HG03432 (cell line): ENCODE data around the gene ELFN1.

Experiments
- ATAC-seq: cut with Tn5 transposase; IDR thresholded peaks from one replicate; pipeline ENCODE4 v1.9.1; 2021; ENCODE audit warnings: mild to moderate bottlenecking, moderate library complexity; ENCODE audit not compliant: unreplicated experiment

ELFN1 gene

GRCh38 chr7:1669954-1670893 lies at the start of gene ELFN1:
Gene ELFN1, plus strand, starts transcription at chr7:1670277. Its CDS starts 74,320 bp downstream, at chr7:1744597.
- ATAC-seq: no peak

DNA sequence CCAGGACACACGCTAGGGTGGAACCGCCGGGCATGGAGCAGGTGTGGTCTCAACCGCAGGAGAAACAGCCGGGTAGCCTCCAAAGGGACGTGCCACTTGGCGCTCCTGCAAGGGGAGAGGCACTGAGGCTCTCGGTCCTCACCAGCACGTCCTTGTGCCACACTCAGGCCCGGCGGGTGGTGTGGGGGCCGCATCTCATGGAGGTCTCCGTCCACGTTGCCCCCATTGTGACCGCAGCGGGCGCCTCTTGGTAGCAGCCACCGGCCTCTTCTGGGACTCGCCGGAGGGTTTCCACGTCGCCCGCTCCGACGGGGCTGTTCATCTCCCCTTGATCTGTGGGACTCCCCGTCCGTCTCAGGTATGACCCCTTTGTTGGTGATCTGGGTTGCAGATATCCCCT lies 49.2 kb upstream of the ELFN1 start:
- no peak for ATAC-seq

- no peak for ATAC-seq
Measured at GRCh38 chr7:1621718-1622117, 48.4 kb upstream of the ELFN1 start.

DNA sequence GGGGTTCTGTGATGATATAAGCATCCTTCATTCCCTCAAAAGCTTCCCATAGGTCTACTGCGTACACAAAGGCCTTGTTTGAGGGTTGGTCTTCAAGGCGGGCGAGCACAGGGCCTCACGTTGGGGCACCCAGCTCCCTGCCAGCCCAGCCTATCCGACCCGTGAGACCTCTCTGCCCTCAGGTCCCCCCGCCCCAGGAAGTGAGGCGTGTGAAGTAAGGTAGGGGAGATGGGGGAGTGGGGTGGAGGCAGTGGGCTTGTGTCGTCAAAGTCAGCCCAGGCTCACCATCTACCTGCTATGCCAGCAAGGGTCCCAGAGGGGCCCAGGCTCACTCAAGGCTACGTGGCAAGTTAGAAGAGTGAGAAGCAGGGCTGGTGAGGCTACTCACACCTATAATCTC lies 47.6 kb upstream of the ELFN1 start:
- ATAC-seq: no peak

DNA sequence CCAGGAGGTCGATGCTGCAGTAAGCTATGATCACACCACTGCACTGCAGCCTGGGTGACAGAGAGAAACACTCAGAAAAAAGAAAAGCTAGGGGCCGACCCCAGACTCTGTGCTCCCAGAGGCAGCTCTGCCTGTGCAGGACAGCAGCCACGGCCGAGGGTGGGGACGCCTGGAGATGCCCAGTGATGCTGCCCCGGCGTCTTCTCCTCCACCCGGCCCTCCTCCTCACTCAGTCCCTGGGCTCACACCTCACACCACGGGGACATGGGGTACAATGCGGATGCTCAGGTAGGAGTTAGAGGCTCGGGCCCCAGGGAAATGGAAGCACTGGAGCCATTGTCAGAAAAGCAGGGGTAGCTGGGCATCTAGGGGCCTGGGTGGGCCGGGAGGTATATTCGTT lies 46.3 kb upstream of the ELFN1 start:
- ATAC-seq: no peak

GRCh38 chr7:1624999-1625927 lies 44.8 kb upstream of the ELFN1 start:
- no peak for ATAC-seq

DNA sequence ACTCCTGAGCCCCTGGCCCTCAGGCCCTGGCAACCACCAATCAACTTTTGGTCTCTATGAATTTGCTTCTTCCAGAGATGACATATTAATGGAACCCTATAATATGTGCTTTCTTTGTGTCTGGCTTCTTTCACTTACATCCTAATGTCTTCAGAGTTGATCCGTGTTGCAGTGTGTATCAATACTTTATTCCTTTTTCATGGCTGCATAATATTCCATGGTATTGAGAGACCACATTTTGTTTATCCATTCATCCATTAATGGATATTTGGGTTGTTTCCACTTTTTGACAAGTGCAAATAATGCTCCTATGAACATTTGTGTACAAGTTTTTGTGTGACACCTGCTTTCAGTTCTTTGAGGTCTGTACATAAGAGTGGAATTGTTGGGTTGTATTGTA lies 43.3 kb upstream of the ELFN1 start:
- no peak for ATAC-seq

DNA sequence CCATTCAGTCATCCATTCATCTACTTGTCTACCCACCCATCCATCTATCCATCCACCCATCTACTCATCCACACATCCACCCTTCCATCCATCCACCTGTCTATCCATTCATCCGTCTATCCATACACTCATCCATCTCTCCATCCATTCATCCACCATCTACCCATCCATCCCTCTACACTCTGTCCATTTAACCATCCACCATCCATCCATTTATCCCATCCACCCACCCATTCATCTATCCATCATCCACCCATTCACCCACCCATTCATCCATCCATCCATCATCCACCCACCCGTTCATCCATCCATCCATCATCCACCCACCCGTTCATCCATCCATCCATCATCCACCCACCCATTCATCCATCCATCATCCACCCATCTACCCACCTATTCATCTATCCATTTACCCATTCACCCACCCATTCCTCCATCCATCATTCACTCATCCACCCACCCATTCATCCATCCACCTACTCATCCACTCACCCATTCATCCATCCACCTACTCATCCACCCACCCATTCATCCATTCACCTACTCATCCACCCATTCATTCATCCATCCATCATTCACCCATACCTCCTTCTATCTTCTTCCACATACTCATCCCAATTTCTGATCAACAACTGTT lies 39.3 kb upstream of the ELFN1 start:
- no peak for ATAC-seq

DNA sequence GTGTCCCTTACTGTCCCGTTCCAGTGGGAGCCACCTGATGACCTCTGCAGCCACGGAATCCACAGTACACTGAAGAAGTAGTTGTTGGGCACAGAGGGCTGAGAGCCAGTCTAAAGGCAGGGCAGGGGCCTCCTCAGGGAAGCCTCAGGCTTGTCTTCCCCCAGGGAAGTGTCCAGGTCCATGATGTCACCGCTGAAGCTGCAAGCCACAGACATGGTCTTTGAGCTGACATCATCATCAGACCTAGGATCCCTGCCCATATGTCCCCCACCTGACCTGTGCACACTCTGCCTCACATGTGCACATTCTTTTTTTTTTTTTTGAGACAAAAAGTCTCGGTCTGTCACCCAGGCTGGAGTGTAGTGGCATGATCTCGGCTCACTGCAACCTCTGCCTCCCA lies 38.4 kb upstream of the ELFN1 start:
- ATAC-seq: no peak

- ATAC-seq: no peak
Measured at GRCh38 chr7:1632506-1632905, 37.6 kb upstream of the ELFN1 start.

DNA sequence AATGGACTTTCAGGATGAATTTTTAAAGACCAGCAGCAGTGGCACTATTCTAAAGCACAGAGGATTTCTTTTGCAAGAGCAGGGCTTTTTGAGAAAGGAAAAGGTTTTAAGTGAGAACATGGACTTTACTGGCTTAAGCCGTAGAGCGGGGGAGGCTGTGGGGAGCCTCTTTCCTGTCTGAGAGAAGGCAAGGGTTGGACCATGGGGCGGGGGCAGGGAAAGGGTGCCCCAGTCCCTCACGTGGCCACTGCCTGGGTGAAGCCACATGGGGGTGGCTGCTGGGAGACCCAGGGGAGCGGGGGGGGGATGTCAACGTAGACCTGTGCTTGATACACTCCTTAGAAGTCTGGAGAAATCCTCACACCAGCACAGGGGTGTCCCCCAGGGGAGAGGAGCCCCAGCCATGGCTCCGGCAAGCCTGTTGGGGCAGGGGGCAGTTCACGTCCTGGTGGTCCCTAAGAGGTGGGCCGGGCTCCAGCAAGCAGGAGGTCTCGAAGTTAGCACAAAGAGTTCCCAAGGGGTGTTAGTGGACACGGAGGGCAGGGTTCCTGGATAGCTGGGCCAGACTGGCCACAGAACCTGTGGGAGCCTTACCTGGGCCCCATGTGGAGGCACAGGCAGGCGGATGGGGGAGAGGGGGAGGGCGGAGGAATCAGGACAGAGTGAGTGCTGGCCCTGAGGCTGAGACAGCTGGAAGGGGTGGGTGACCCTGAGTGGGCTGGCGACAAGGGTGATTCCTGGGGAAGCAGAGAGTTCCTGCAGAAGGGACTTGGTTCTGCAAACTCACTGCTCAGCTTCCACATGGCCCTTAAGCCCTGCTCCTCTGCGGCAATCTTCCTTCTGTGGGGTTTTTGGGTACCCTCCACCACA lies 36.9 kb upstream of the ELFN1 start:
- ATAC-seq: no peak

- no peak for ATAC-seq
Measured at GRCh38 chr7:1635401-1635800, 34.7 kb upstream of the ELFN1 start.

GRCh38 chr7:1637155-1637554 lies 32.9 kb upstream of the ELFN1 start:
- ATAC-seq: no peak

- ATAC-seq: no peak
Measured at GRCh38 chr7:1638215-1638661, 31.8 kb upstream of the ELFN1 start.

- ATAC-seq: no peak
Measured at GRCh38 chr7:1639071-1639470, 31.0 kb upstream of the ELFN1 start.

GRCh38 chr7:1639532-1640175 lies 30.4 kb upstream of the ELFN1 start:
- ATAC-seq: no peak

GRCh38 chr7:1640376-1641172 lies 29.5 kb upstream of the ELFN1 start:
- no peak for ATAC-seq

GRCh38 chr7:1641173-1641572 lies 28.9 kb upstream of the ELFN1 start:
- ATAC-seq: no peak
